MV-4-11 (cell line): Measurements from ENCODE around the gene MAP3K9.
"Not testable (repeated sequence)": the region's sequence is repeated elsewhere in the genome, so short reads cannot be mapped to it uniquely, and the experiment has no call there.

Experiments used
- DNase-seq: peaks from one replicate; lab custom pipeline; 2025; lab: John Stamatoyannopoulos, UW

MAP3K9 gene

DNA sequence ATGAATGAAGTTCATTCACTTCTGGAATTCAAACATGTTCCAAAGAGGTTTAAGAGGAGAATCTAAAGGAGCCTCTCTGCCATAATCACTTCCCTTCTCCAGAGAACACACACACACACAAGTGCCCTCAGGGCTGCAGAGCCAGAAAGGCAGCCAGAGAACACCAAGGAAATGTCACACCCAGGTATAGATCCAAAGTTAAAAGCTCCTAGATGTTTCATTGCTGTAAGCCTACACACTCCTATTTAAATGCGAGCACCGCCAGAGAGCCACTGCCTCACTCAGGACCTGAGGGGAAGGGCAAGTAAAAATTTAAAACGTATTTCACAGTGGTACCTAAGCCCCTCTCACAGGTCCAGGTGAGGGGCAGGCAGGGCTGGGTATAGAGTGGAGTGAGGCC lies 85.2 kb downstream of the MAP3K9 start:
- DNase-seq = no peak

DNA sequence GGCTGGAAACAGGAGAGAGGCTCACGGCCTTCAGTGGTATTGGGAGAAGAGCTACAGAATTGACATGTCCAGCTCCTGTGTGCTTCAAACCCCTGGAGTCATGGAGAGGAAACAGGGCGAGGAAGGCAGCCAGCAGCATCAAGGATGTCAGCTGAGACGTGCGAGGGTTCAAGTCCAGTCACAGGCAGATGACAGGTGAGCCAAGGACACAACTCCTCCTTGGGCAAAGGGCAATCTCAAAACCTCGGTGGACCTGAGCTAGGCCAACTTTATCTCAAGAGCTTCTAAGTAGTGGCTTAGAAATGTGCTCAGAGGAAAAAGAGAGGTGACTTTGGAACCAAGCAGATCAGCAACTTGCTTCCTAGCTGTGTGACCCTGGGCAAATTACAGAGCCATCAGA lies 86.0 kb downstream of the MAP3K9 start:
- DNase-seq = no peak

DNA sequence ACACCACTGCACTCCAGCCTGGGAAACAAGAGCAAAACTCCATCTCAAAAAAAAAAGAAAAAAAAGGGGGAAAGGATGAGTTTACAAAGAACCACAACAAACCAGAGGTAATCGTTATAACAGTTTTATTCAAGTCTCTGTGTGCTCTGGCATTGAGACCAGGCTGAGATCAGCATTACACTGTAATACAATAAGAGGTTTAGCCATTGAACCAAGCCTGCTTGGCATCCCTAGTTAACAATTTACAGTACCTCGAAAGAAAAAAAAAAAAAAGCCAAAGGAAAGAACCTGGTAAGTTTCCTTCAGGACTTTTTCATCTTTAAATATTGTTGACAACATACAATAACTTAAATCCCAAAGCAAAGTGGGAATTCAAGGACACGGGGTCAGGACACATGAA lies 86.9 kb downstream of the MAP3K9 start:
- no peak for DNase-seq

DNA sequence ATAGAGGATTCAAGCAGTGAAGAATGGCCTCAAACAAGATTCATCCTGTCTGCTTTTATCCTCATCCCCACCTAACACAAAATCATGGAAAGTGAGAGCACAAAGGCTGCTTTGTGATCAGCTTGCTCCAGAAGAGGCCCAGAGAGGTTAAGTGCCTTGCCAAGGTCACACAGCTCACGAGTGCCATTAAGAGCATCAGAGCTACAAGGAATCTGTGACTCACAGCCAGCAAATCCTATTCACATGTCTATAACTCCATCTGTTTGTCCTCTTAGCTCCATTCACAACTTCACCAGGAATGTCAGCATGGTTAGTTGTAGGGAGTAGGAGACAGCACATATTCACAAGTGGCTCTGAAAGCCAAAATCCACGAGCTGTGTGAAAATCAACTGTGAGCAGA lies 87.8 kb downstream of the MAP3K9 start:
- DNase-seq = no peak

DNA sequence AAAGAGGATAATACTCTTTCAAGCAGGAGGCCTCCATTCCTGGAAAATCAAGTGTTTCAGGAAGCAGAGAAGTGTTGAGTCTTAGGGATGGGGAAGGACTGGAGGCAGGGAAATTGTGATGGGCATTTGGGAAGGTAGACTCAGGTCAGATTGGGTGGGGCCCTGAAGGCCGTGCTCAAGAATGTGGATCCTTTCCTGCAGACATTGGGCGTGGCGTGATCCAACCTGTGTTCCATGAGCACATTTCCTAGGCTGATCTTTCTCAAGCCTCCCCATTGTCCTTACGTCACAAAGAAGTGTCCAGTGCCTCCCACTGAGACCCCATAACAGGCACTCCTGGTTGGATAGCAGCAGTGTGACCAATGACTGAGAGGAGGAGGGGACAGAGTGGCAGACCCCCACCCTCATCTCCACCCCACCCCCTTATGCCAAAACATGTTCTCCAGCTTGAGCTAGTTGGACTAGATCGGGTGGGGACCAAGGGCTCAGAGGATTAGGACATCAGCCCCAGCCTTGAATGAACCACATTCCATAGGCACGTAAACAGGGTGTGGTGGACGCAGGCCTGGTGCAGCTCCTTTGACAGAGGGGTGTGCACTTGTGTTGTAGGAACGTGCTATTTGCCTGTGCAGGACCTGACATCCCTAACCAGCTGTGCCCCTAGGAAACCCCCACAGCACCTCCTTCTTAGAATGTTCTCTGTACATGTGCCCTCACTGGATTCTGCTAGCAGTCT lies 90.8 kb downstream of the MAP3K9 start:
- DNase-seq = no peak

DNA sequence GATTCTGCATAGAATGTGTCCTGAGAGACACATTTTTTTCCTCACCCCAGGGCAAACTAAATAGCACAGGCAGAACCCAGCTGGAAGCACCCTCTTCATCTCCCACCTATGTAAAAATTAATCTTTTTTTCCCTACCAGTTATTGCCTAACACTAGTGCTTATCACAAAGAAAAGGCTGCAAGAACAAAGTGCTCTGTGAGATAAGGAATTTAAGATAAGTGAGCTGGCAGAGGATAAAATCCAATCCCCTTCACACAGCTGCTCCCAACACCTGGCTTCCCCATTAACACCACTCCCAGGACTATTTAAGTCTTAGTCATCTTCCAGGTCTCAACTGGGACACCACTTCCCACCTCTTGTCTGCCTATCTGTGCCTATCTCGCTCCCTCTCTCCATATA lies 92.4 kb downstream of the MAP3K9 start:
- DNase-seq = no peak

DNA sequence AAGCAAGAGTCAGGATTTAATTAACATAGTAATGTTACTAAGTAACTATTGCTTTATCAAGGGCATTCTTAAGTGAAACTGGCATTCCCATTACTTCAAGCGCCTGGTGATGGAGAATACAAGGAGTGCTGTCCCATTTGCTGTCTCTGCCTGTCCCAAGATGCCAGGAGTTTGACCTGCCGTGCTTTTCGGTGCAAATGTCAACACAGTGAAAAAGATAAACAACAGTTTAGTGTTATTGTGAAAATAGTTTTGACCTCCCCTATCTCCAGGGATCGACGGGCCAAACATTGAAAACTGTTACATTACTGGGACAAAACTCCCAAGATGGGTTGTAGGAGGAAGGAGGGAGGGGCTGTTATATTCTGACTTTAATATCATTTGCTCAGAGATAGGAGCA lies 92.8 kb downstream of the MAP3K9 start:
- DNase-seq = no peak

DNA sequence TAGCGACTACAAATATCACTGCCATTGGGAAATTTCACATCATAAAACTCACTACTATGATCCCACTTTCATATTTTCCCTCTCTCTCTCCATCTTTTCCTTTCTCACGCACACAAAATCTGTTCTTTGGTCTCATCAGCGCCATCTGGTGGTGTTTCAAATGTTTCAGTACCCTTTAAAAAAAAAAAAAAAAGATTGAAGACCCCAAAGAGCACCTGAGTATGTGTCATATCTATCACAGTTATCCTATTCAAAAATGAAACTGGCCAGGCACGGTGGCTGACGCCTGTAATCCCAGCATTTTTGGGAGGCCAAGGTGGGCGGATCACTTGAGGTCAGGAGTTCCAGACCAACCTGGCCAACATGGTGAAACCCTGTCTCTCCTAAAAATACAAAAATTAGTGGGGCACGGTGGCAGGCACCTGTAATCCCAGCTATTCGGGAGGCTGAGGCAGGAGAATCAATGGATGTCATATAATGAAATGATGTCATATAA lies 95.2 kb downstream of the MAP3K9 start:
- peak; percentile 14 for DNase-seq

DNA sequence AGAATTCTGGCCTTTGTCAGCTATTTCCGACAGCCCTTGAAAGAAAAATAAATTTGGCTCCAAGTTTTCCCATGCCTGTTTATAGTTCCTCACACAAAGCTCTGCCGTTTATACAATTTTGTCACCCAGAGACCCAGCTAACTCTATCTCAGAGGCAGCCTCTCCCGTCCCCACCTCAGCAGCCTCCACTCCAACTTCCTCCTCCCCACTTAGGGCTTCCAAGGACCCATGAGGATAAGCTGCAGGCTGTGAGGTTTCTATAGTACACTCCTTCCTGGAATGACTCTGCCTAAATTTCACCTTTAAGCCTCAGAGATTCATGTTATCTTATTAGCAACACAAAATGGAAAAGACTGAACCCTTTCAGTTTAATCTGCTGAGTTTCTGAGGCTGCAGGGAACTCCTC lies 95.8 kb downstream of the MAP3K9 start:
- DNase-seq = no peak

DNA sequence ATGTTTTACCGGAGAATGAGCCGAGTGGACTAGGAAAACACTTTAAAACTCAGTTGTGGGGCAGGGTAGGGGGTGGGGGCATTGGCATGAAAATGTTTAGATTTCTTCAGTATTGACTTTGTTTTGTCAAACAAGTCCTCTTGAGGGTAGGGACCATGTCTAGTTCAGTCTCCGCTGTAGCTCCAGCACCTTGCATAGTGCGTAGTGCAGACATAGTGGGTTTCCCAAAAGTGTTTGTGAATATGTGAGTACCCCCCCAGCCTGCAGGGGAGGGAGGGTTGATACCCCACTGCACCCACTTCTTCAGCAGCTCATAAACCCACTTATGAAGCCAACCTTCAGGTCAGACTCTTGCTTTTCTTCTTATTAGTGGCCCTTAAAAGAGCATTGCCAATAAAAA lies 96.2 kb downstream of the MAP3K9 start:
- DNase-seq = no peak

DNA sequence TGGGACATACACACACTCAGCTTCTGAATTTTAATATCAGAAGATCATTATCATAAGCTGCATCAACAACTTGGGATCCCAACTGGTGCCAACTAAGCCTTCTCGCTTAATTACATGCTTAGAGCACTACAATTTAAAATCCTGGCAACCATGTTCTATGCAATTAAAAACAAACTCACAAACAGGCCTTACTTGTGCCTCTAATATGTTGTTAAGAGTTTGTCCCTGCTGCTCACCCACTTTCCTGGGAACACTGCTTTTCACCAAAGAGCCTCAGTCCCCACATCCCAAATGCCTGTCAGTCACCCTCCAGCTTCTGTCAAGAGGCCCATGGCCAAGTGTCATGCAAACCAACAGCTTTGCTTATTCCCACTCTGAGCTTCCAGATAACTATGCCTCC lies 97.9 kb downstream of the MAP3K9 start:
- no peak for DNase-seq

DNA sequence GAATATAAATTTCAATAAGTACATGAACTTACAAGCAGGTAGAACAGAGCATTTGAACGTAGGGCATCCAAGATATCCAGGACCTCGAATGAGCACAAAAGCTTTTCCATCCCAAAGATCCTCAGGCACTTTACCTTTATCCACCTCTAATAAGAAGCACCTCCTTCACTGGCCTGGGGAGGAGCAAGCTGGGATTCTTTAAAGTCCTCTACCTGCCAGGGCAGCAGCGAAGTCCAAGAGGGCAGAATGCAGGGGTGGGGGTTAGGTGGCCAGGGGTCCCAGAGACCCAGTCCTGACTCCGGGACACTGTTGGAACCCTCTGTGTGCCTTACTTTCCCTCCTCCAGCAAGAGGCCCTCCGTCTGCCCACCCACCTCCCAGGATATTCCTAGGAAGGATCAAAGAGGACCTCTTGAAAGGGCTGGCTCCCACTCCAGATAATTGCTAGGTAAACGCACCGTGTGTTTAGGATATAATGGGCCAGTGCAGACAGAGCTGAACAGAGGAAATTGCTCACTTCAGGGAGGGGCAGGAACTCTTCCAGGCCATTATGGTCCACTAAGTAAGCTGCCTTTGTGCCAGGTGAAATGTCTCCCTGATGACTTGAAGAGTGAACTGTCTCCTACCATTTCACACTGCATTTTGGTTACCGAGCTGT lies 99.5 kb downstream of the MAP3K9 start:
- no peak for DNase-seq

DNA sequence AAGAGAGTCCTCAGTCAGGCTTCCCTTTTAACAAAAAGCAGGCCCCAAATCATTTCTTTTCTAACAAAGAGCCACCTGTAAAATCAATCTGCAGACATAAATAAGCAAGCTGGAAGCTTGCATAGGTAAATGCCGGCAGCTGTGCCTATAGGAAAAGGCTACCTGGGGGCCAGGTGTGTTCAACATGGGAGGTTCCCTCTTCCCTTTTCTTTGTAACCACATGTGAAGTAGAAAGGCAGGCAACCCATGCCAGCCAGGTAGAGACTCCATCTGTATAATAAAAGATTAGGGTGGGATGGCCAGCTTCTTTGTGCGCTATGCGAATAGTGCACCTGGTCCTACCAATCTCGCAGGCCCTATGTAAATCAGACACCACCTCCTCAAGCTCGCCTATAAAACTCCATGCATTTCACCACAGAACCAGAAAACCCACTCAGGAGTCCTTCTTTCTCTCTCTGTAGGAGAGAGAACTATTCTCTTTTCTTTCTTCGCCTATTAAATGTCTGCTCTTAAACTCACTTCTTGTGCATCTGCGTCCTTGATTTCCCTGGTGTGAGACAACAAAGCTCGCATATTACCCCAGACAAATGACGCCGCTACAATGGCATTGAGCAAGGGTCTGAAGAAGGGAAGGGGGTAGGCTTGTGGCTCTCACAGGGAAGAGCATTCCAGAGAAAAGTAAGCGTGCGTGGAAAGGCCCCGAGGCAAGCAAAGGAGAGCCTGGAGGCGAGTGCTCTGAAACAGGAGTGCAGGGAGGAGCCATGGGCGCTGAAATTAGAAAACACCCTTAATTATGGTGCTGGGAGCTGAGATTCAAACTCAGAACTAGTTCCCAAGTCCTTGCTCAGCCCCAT lies 100.4 kb downstream of the MAP3K9 start:
- no peak for DNase-seq

DNA sequence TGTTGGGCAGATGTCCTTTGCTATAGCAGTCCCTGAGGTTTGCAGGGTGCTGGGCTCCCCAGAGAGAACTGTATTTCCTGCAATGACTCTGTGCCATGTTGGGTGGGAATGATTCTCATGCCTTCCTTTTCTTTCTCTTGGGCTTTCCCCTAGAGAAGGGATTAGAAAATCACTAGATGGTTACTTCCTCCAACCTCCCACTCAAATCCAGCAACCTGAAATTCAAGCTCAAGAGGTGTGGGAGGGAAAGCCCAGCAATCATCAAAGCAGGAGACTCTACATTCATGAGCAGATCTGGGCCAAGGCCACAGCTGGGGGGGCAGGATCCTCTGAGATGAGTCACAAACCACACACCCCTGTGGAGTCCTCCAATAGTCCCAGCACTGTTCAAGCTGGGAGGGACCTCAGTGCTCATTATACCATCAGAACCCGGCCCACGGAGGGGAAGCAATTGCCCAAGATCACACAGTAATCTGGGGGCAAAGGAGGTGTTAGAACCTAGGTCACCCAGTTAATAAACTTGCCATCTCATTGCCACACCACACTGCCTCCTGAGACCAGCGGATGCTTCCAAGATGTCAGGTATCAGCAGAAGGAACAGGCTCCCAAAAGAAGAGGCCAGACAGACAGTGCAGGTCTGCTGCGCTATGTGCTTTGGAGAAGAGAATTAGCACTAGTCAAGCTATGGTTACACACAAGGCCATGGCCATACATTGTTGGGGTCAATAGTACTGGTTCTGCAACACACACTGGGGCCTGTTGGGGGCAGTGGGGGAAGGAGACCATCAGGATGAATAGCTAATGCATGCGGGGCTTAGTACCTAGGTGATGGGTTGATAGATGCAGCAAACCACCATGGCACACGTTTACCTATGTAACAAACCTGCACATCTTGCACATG lies 101.9 kb downstream of the MAP3K9 start:
- peak; percentile 82 for DNase-seq

DNA sequence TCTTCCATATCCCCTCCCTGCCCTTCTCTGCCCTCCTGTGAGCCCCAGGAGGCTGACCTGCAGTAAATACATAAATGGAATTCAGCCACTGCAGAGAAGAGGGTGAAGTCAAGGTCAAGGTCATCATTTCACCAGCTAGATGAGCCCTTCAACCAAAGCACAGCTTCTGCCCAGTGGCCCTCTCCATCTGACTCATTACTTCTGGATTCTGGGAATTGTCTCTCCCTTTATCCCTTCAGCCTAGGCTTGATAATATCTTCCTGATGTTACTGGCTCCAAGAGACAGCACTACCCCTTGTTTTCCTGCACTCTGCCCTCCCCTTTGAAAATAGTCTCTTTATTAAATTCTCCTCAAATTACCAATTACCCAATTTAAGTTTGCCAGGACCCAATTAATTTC lies 103.1 kb downstream of the MAP3K9 start:
- DNase-seq = no peak

DNA sequence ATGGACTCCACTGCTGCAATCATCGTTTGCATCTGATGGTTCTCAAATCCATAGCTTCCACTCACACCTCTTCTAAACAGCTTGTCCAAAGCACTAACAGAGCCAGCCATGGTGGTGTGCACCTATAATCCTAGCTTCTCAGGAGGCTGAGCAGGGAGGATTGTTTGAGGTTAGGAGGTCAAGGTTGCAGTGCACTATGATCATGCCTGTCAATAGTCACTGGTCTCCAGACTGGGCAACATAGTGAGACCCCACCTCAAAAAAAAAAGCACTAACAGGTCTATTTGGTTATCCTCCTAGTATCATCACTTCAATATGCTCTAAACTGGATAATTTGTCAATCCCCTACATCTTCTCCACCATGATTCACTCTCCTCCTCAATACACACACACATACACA lies 104.4 kb downstream of the MAP3K9 start:
- DNase-seq = no peak

DNA sequence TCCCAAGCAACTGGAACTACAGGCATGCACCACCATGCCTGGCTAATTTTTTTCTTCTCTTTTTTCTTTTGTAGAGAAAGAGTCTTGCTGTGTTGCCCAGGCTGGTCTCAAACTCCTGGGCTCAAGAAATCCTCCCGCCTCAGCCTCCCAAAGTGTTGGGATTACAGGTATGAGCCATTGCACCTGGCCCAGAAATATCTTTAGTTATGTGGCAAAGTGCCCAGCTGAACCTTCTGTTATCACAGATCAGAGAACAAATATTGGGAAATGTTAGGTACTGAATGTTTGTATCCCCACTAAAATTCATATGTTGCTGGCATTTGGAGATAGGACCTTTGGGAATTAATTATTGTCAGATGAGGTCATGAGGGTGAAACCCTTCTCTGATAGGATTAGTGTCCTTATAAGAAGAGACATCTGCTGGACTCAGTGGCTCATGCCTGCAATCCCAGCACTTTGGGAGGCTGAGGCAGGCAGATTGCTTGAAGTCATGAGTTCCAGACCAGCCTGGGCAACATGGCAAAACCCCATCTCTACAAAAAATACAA lies 105.6 kb downstream of the MAP3K9 start:
- DNase-seq = not testable (repeated sequence)

DNA sequence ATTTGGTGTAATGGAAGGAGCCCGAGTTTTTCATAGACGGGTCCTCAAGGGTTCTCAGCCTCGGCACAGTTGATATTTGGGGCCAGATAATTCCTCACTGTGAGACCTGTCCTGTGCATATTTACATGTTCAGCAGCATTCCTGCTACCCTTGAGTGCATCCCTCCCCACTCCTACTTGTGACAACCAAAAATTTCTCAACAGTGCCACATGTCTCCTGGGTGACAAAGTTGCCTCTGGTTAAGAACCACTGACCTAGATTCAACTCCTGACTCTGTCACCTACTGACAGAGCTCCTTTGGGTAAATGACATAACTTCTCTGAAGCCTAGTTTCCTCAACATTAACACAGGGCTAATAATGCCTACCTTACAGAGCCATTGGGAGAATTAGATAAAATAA lies 107.2 kb downstream of the MAP3K9 start:
- no peak for DNase-seq

DNA sequence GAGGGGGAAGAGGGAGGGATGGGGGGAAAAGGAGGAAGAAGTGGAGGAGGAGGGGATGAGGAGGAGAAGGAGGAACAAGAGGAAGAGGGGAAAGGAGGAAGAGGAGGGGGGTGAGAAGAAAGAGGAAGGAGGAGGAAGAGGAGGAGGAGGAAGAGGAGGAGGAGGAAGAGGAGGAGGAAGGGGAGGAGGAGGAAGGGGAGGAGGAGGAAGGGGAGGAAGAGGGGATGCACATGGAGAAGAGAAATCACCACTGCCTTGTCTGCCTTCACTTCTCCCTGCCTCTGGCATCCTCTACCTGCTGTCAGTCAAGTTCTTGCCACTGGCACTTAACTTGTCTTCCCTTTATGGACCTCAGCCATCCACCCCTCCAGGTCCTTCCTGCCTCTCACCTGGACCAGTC lies 107.7 kb downstream of the MAP3K9 start:
- no peak for DNase-seq

DNA sequence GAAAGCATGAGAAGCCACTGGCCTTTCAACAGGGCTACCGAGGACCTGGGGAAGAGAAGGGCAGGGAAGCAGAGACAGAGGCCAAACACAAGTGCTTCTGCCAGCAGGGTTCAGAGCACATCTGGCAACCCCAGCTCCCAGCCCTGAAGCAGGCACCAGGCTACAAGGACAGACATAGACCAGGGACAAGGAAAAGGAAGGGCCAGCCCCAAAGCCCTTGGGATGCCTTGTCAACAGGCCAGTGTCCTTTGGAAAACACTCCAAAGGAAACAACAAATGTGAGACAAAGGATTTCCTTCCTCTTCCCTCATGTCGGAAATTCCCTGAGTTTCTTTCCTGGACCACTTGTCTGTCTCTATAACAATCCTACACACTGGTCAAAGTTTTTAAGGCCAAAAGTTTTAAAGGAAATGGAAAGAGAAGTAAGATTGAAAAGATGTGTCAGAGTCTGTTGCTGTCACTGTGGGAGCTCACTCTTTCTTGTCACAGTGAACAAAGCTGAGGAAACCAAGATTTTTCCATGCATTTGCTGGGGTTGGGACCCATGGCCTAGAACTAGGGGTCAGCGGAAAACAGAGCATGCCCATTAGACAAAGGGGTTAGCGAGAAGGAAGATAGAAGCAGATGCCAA lies 108.2 kb downstream of the MAP3K9 start:
- no peak for DNase-seq

DNA sequence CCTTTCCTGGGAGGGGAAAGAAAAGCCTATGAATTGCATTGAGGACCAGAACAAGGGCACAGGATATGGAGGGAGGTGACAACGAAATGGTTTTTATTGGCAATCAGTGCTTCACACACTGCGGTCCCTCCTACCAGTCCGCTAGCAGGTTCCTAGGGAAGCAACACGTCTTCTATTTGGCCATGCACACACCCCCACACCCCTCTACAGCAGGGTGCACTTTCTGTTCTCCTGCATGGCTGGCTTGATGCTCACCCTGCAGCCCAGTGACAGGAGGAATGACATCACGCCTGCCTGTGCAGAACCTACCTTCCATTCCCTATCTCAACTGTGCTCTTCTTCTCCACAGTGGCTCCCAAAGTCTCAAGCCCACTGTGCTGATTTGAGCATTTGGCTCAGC lies 109.7 kb downstream of the MAP3K9 start:
- no peak for DNase-seq
